Natural killer cell (primary cell): ENCODE data around the gene CDKN3. TPM values are rescaled to one million over a fixed set of nuclear protein-coding genes. Genes with fewer than 3 reads are reported as not detected.
A peak's percentile ranks its signal among the peaks of the same experiment; 100 is the strongest.

Experiments
- ATAC-seq, 3 donors: fragments of 150-1000 bp in 2 of 3; fragments of 200-7000 bp in 1 of 3; cut with Tn5 transposase; 1 replicate in 1 of 3; 2 replicates in 2 of 3; pipeline ENCODE4 v1.10.0; 2021; ENCODE audit warnings: mild to moderate bottlenecking in 2 of 3, moderate library complexity in 2 of 3
- DNase-seq, 2 donors: peaks; one replicate each; pipeline versions ENCODE4 v3.0.0 to v3.0.0-alpha.2; 2013 to 2021; ENCODE audit warnings: mixed read lengths in 1 of 2
- H3K27ac ChIP-seq: one replicate; pipeline ENCODE4 v1.5.1; 2013; ENCODE audit warnings: mild to moderate bottlenecking, low read length
- H3K27me3 ChIP-seq: one replicate; pipeline ENCODE4 v1.6.1; 2013; ENCODE audit warnings: low read length; ENCODE audit not compliant: control insufficient read depth, insufficient read depth
- H3K36me3 ChIP-seq: one replicate; pipeline ENCODE4 v1.6.1; 2013; ENCODE audit warnings: low read length; ENCODE audit not compliant: control insufficient read depth, insufficient read depth
- H3K4me1 ChIP-seq: one replicate; pipeline ENCODE4 v1.6.1; 2013; ENCODE audit warnings: low read length; ENCODE audit not compliant: control insufficient read depth, insufficient read depth
- H3K4me3 ChIP-seq: one replicate; pipeline ENCODE4 v1.5.1; 2013; ENCODE audit warnings: low read length
- H3K9me3 ChIP-seq: one replicate; pipeline ENCODE4 v1.6.1; 2013; ENCODE audit warnings: low read length; ENCODE audit not compliant: control insufficient read depth, insufficient read depth
- H3K27ac Mint-ChIP-seq, 2 donors: one replicate each; pipeline ENCODE4 v1.8.0; 2022; ENCODE audit warnings: mild to moderate bottlenecking in 2 of 2, mixed read lengths in 2 of 2, moderate library complexity in 1 of 2
- H3K27me3 Mint-ChIP-seq, 2 donors: one replicate each; pipeline ENCODE4 v1.8.0; 2022; ENCODE audit warnings: low read depth in 2 of 2, mixed read lengths in 2 of 2
- H3K36me3 Mint-ChIP-seq: one replicate; pipeline ENCODE4 v1.8.0; 2022; ENCODE audit warnings: mixed read lengths
- H3K4me1 Mint-ChIP-seq, 2 donors: one replicate each; pipeline ENCODE4 v1.8.0; 2022; ENCODE audit warnings: mixed read lengths in 2 of 2
- H3K4me3 Mint-ChIP-seq: one replicate; pipeline ENCODE4 v1.8.0; 2022; ENCODE audit warnings: mild to moderate bottlenecking, moderate library complexity, mixed read lengths
- H3K9me3 Mint-ChIP-seq, 2 donors: one replicate each; pipeline ENCODE4 v1.8.0; 2022; ENCODE audit warnings: mixed read lengths in 2 of 2
- CTCF ChIP-seq: fragments of 200-600 bp; IDR thresholded peaks from one replicate; pipeline ENCODE4 v1.8.0; 2022; ENCODE audit warnings: antibody characterized with exemption
- WGBS: methylation state at CpG from one replicate; pipeline ENCODE4 v1.1.7; 2013; ENCODE audit warnings: missing lambda C conversion rate; ENCODE audit not compliant: insufficient coverage; 5-methylcytosine and 5-hydroxymethylcytosine counted together
- intact Hi-C: fragments of 100-400 bp; cut with micrococcal nuclease; formaldehyde crosslinking; loops from one replicate; pipeline ENCODE4 v1.14.2; 2022
- total RNA-seq, 4 donors: library from RNA; stranded (reverse); fragments of 120-200 nt in 1 of 4; gene quantifications; one replicate each; pipeline versions ENCODE4 v1.2.3 to v1.2.4, GENCODE V29; 2013 to 2022

The CDKN3 gene
- total RNA-seq, 3 donors from 2014 or later (not counting 1 experiment from before 2014, with no cell fraction given), result 0.89 to 3.0 (median 1.8) TPM

DNA sequence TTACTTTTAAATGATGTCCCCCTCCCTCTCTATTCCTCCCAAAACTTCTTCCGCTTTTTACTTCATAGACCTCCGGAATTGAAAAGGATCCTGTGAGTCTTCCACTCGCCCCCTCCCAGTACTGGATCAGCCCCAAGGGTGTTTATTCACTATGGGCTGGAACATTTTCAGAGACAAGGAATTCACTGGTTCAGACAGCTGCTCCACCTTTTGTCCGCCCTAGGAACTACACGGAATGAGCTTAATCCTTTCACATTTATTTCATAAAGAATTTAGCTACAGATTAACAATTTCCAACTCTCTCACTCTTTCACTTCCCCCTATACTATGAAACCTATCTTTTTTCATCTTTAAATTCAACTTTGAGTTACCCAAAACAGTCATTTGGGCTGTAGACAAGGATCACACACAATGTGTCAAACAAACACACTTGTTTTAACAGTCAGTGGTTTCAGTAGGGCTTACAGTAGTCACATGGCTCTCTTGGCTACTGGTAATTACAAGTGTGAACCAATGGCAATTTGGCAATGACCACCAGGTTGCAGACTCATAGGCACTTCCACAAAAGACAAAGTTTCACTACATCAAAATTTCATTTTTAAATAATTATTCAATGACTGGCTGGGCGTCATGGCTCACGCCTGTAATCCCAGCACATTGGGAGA lies 23.8 kb downstream of the CDKN3 start:
- peak overlapping the region in 1 of 2 donors; percentile 21 for H3K27ac Mint-ChIP-seq
- 78% methylated on average over 7 of the region's 7 CpGs for WGBS
- no peak overlapping the region for H3K27ac ChIP-seq

DNA sequence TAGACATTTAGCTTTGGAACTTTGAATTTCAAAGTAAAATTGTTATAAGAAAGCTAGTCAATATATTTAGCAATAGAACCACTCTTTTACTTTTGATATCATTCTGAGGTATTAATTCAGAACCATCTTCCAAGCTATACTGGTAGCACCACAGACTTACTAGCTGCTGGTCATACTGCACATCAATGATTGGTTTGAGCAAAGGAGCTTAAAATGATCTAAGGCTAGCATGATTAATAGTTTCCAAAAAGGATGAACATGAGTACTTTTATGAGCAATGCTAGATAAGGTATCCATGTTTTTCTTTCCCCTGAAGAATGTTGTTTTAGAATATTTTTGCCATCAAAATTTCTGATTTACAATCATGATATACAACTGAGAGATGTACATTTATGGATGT lies 27.2 kb downstream of the CDKN3 start:
- no peaks in the 10 kb centered on the region for H3K36me3 Mint-ChIP-seq

More for the DNA sequence above, 23.8 kb downstream of the CDKN3 start:
- no peaks in the 10 kb centered on the region for H3K36me3 Mint-ChIP-seq
- H3K4me3 Mint-ChIP-seq, result no peak overlapping the region
- Histone ChIP-seq H3K4me1 (no peaks in the 10 kb centered on the region), H3K4me3 (no peak overlapping the region), H3K36me3 (peaks cover 5% of the 10 kb centered on the region), H3K9me3 (no peaks in the 10 kb centered on the region), H3K27me3 (no peaks in the 10 kb centered on the region)
- no peak for TF ChIP-seq CTCF
- H3K4me1 Mint-ChIP-seq, result peaks cover 0 to 8% of the 10 kb centered on the region in 2 donors
- no peaks in the 10 kb centered on the region for H3K27me3 Mint-ChIP-seq
- intact Hi-C loops, result no loop called here
- ATAC-seq, result no peak
- H3K9me3 Mint-ChIP-seq, result no peaks in the 10 kb centered on the region
- DNase-seq, result peak in 1 of 2 donors; percentile 44

GRCh38 chr14:54424479-54424901 lies 27.7 kb downstream of the CDKN3 start:
- Histone ChIP-seq H3K4me1 (no peaks in the 10 kb centered on the region), H3K27me3 (no peaks in the 10 kb centered on the region), H3K4me3 (no peak overlapping the region), H3K27ac (no peak overlapping the region), H3K36me3 (peaks cover 31% of the 10 kb centered on the region), H3K9me3 (no peaks in the 10 kb centered on the region)
- intact Hi-C loops, result no loop called here
- TF ChIP-seq CTCF, result no peak
- H3K4me1 Mint-ChIP-seq, result peaks cover 0 to 8% of the 10 kb centered on the region in 2 donors
- H3K36me3 Mint-ChIP-seq, result no peaks in the 10 kb centered on the region
- WGBS, result 98% methylated on average over 2 of the region's 4 CpGs
- no peak overlapping the region for H3K27ac Mint-ChIP-seq
- H3K4me3 Mint-ChIP-seq, result no peak overlapping the region
- ATAC-seq (no peak), DNase-seq (no peak)
- no peaks in the 10 kb centered on the region for H3K9me3 Mint-ChIP-seq
- H3K27me3 Mint-ChIP-seq, result no peaks in the 10 kb centered on the region

More for the DNA sequence above, 27.2 kb downstream of the CDKN3 start:
- H3K27ac Mint-ChIP-seq, result no peak overlapping the region
- ATAC-seq (no peak), DNase-seq (no peak)
- H3K4me3 ChIP-seq, result no peak overlapping the region
- intact Hi-C loops, result no loop called here
- no peak overlapping the region for H3K4me3 Mint-ChIP-seq
- H3K27ac ChIP-seq, result no peak overlapping the region
- H3K9me3 Mint-ChIP-seq, result no peaks in the 10 kb centered on the region
- no peaks in the 10 kb centered on the region for H3K4me1 ChIP-seq
- TF ChIP-seq CTCF, result no peak
- H3K27me3 ChIP-seq, result no peaks in the 10 kb centered on the region
- H3K4me1 Mint-ChIP-seq, result peaks cover 0 to 8% of the 10 kb centered on the region in 2 donors
- peaks cover 28% of the 10 kb centered on the region for H3K36me3 ChIP-seq
- H3K27me3 Mint-ChIP-seq, result no peaks in the 10 kb centered on the region
- H3K9me3 ChIP-seq, result no peaks in the 10 kb centered on the region

- Mint-ChIP-seq H3K9me3 (no peaks in the 10 kb centered on the region), H3K27ac (no peak overlapping the region), H3K36me3 (no peaks in the 10 kb centered on the region), H3K4me3 (no peak overlapping the region), H3K27me3 (no peaks in the 10 kb centered on the region), H3K4me1 (peaks cover 0 to 8% of the 10 kb centered on the region in 2 donors)
- intact Hi-C loops, result no loop called here
- TF ChIP-seq CTCF, result no peak
- Histone ChIP-seq H3K27ac (no peak overlapping the region), H3K36me3 (peaks cover 33% of the 10 kb centered on the region), H3K4me3 (no peak overlapping the region), H3K4me1 (no peaks in the 10 kb centered on the region), H3K9me3 (no peaks in the 10 kb centered on the region), H3K27me3 (no peaks in the 10 kb centered on the region)
- WGBS, result 100% methylated on average over 1 of the region's 2 CpGs
- no peak for DNase-seq
- ATAC-seq, result no peak
Observed at GRCh38 chr14:54425068-54425467, 28.3 kb downstream of the CDKN3 start.
